Measurements from ENCODE around the gene SMYD3. TPM values are rescaled to one million over a fixed set of nuclear protein-coding genes. Genes with fewer than 3 reads are reported as not detected.

The SMYD3 gene
- total RNA-seq, 1 experiment from 2014 or later: 29.6 TPM

- no peaks in the 10 kb centered on the region for H3F3A ChIP-seq (ENCODE audit: insufficient read depth, low read depth)
- intact Hi-C loops (cut with micrococcal nuclease; ENCODE audit: unreplicated experiment): no loop called here
- no peaks in the 10 kb centered on the region for H3K9me3 ChIP-seq (ENCODE audit: insufficient read depth, low read depth)
- no peaks in the 10 kb centered on the region for H4K20me1 ChIP-seq (ENCODE audit: insufficient read depth)
- BruUV-seq (replicated peaks): no TSS peak
- DNase-seq: no peak
- no peaks in the 10 kb centered on the region for H3K4me1 ChIP-seq (replicated peaks; ENCODE audit: insufficient read depth)
- H3K9me2 ChIP-seq (ENCODE audit: insufficient read depth): no peaks in the 10 kb centered on the region
- ChIA-PET CTCF (no interaction called here), POLR2A (ENCODE audit: unreplicated experiment) (no interaction called here)
- no peak overlapping the region for H2AFZ ChIP-seq
- H3K27me3 ChIP-seq (ENCODE audit: insufficient read depth, low read depth): no peaks in the 10 kb centered on the region
- no peaks in the 10 kb centered on the region for H3K36me3 ChIP-seq (ENCODE audit: low read depth)
- TF ChIP-seq EZH2 (IDR thresholded peaks at IDR 0.05; ENCODE audit: low read depth) (no peak), CTCF (conservative IDR thresholded peaks at IDR 0.05) (no peak)
- H3K79me2 ChIP-seq (ENCODE audit: low read depth): no peaks in the 10 kb centered on the region
- H3K4me2 ChIP-seq: no peak overlapping the region
- H3K27ac ChIP-seq: no peak overlapping the region
- H3K4me3 ChIP-seq: no peak overlapping the region
These were observed 648.9 kb downstream of the SMYD3 start for GRCh38 chr1:245858022-245858721.

GRCh38 chr1:245856944-245857531, 650.0 kb downstream of the SMYD3 start:
- Histone ChIP-seq H2AFZ (no peak overlapping the region), H4K20me1 (ENCODE audit: insufficient read depth) (no peaks in the 10 kb centered on the region), H3F3A (ENCODE audit: insufficient read depth, low read depth) (no peaks in the 10 kb centered on the region), H3K4me1 (replicated peaks; ENCODE audit: insufficient read depth) (no peaks in the 10 kb centered on the region), H3K4me2 (no peak overlapping the region), H3K4me3 (no peak overlapping the region), H3K79me2 (ENCODE audit: low read depth) (no peaks in the 10 kb centered on the region), H3K9me3 (ENCODE audit: insufficient read depth, low read depth) (no peaks in the 10 kb centered on the region), H3K27me3 (ENCODE audit: insufficient read depth, low read depth) (no peaks in the 10 kb centered on the region), H3K27ac (no peak overlapping the region), H3K36me3 (ENCODE audit: low read depth) (no peaks in the 10 kb centered on the region), H3K9me2 (ENCODE audit: insufficient read depth) (no peaks in the 10 kb centered on the region)
- intact Hi-C loops (cut with micrococcal nuclease; ENCODE audit: unreplicated experiment): no loop called here
- TF ChIP-seq EZH2 (IDR thresholded peaks at IDR 0.05; ENCODE audit: low read depth) (no peak), CTCF (conservative IDR thresholded peaks at IDR 0.05) (no peak)
- ChIA-PET POLR2A (ENCODE audit: unreplicated experiment) (no interaction called here), CTCF (no interaction called here)
- no TSS peak for BruUV-seq (replicated peaks)
- DNase-seq: peak in 1 of 2 experiments; percentile 39

GRCh38 chr1:245855846-245856730, 651.0 kb downstream of the SMYD3 start:
- H3F3A ChIP-seq (ENCODE audit: insufficient read depth, low read depth): no peaks in the 10 kb centered on the region
- CTCF ChIA-PET: no interaction called here
- POLR2A ChIA-PET (ENCODE audit: unreplicated experiment): no interaction called here
- no peak for DNase-seq
- no TSS peak for BruUV-seq (replicated peaks)
- no peaks in the 10 kb centered on the region for H3K9me2 ChIP-seq (ENCODE audit: insufficient read depth)
- H3K27me3 ChIP-seq (ENCODE audit: insufficient read depth, low read depth): no peaks in the 10 kb centered on the region
- no peaks in the 10 kb centered on the region for H3K79me2 ChIP-seq (ENCODE audit: low read depth)
- intact Hi-C loops (cut with micrococcal nuclease; ENCODE audit: unreplicated experiment): no loop called here
- H3K9me3 ChIP-seq (ENCODE audit: insufficient read depth, low read depth): no peaks in the 10 kb centered on the region
- no peaks in the 10 kb centered on the region for H3K36me3 ChIP-seq (ENCODE audit: low read depth)
- no peak overlapping the region for H3K4me3 ChIP-seq
- H3K4me1 ChIP-seq (replicated peaks; ENCODE audit: insufficient read depth): no peaks in the 10 kb centered on the region
- no peak overlapping the region for H3K27ac ChIP-seq
- TF ChIP-seq EZH2 (IDR thresholded peaks at IDR 0.05; ENCODE audit: low read depth) (no peak), CTCF (conservative IDR thresholded peaks at IDR 0.05) (no peak)
- no peak overlapping the region for H2AFZ ChIP-seq
- H4K20me1 ChIP-seq (ENCODE audit: insufficient read depth): no peaks in the 10 kb centered on the region
- H3K4me2 ChIP-seq: no peak overlapping the region
